NCI-H774 (cell line): ENCODE results near the gene FAM229A.
"Not testable (repeated sequence)": the region's sequence is repeated elsewhere in the genome, so short reads cannot be mapped to it uniquely, and the experiment has no call there.

Experiments used
- DNase-seq: peaks from one replicate; lab custom pipeline; 2025; lab: John Stamatoyannopoulos, UW

Gene FAM229A, protein sequence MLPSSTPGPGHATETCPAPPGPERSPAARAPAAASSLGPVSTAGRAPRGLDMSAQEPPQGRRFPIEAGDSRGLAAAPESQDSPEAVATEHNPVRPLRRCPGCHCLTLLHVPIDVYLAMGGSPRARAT

GRCh38 chr1:32362474-32363313, at the start of gene FAM229A, which contains the start of gene TSSK3:
FAM229A (minus strand) TSS chr1:32362485; CDS start chr1:32362091, 394 bp downstream.
TSSK3 (plus strand) TSS chr1:32362539; CDS start chr1:32362702, 163 bp downstream.
- DNase-seq = no peak

DNA sequence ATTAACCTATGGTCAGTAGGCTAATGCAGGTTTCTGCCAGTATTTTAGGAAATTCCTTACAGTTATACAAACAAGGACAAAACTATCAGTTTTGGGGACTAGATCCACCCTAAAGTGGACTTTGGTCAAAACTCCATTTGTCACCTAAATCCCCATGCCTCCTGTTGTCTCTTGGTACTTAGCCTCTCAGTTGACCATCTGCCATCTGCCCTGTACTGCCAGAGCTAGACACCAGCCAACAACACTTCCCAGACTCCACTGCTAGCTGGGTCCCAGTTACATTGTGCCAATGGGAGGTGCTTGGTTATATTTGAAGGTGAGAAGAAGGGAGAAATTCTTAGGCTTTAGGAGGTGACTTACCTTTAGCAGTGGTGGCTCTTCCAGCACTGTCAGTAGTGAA, 49.0 kb upstream of the FAM229A start:
- DNase-seq = no peak

DNA sequence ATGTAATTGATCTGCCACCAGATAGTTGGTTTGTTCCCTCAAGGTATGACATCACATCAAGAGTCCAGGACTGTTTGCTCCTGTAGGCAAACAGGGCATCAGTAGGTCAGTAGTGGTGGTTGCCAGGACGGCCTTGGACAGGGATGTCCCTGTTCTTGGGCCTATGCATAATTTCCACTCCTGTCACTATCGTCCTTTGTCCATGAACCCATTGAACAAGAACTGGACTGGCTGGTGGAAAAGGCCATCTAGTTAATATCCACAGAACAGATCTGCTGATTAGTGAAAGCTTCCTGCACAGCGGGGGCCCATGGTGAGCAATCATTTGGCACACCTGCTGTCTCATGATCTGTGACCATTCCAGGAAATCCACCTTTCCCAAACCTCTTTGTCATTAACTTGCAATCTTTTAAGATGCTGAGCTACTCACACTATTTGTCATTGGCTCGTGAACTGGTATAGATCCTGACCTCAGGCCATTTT, 44.4 kb upstream of the FAM229A start:
- DNase-seq = no peak

DNA sequence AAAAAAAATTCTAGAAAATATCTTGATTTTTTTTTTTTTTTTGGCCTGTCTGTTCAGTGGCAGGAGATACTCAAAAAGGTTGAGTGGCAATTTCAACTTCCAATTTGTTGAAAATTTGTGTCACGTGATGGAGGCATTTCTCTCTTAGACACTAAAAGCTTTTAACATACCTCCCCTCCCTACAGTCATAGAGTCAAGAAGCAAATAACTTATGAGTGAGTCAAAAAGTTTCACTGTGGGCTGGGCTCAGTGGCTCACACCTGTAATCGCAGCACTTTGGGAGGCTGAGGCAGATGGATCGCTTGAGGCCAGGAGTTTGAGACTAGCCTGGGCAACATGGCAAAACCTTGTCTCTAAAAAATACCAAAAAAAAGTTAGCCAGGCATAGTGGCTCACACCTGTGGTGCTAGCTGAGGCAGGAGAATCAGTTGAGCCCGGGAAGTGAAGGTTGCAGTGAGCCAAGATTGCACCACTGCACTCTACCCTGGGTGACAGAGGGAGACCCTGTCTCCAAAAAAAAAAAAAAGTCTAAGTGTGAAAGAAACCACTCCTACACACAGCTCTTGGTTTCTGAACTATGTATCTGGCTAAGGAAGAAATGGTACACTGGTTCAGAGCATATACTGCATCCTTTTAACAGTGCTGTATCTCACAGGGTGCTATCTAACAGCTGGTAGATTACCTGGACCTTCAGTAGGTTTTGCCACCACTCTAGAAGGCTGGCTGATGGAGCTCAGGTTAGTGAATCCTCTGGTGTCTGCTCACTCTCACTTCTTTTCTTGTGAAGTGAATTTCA, 43.6 kb upstream of the FAM229A start:
- no peak for DNase-seq

DNA sequence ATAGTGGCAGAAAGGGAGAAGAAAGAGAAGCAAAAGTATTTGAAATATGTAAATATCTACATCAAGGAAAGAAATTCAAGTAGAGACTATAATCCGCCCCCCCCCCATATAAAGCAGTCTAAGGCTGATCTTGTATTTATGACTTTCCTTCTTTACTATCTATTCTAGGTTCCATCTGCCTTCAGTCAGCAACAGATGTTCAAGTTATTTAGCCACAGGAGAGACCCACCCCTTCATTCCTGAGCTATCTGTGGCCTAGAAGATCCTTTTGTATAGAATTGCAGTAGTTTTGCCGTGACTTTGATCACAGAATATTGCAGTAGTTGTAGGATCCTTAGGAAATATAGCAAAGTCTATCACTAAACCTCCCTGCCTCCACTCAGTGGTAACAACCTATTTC, 42.7 kb upstream of the FAM229A start:
- DNase-seq = no peak

GRCh38 chr1:32400876-32401631, 38.8 kb upstream of the FAM229A start:
- peak; percentile 88 for DNase-seq

GRCh38 chr1:32399843-32400242, 37.6 kb upstream of the FAM229A start:
- DNase-seq = no peak

- no peak for DNase-seq
These were observed 36.1 kb upstream of the FAM229A start for GRCh38 chr1:32398401-32398800.

GRCh38 chr1:32396524-32396923, 34.2 kb upstream of the FAM229A start:
- not testable (repeated sequence) for DNase-seq

DNA sequence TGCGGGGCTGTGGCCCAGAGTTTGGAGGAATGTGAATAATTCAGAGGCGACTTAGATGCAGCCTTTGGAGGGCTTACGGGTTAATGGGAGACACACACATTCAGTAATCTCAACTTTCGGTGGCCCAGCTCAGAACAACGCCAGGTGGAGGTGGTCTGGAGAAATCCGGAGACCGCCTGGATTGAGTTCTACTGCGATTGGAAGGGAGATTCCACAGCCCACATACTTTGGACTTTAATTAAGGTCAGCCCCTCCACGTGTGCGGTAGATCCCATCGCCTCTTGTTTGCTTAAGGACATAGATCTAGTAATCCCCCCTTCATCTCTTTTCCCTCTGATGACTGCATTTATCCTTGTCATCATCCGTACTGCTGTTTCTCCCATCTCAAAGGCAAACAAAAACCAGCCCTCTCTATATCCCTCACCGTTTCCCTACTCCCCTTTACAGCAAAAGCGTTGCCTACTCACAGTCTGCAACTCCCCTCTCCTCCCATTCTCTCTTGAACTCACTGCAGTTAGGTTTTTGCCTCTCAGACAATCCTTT, 32.7 kb upstream of the FAM229A start:
- no peak for DNase-seq

GRCh38 chr1:32394141-32394889, 32.0 kb upstream of the FAM229A start, which contains the start of gene BSDC1:
BSDC1 (minus strand) TSS chr1:32394441; CDS start chr1:32394414, 27 bp downstream.
- DNase-seq = peak; percentile 100

DNA sequence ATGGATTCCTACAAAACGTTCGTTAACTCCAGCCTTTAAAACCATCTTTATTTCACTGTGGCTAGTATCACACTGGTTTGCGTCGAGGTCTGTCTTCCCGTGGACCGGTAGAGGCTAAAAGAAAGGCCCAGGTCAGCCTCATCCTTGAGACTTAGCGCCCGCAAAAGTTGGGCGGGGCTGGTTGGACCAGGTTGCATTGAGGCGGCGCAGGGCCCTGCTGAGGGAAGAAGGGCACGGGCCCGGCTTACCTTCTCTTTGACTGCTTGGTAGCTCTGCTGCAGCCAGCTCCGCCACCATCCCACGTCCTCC, 31.5 kb upstream of the FAM229A start:
- peak; percentile 45 for DNase-seq

GRCh38 chr1:32393136-32393535, 30.9 kb upstream of the FAM229A start:
- DNase-seq = no peak

- no peak for DNase-seq
These were observed 30.0 kb upstream of the FAM229A start for GRCh38 chr1:32392325-32392724.

DNA sequence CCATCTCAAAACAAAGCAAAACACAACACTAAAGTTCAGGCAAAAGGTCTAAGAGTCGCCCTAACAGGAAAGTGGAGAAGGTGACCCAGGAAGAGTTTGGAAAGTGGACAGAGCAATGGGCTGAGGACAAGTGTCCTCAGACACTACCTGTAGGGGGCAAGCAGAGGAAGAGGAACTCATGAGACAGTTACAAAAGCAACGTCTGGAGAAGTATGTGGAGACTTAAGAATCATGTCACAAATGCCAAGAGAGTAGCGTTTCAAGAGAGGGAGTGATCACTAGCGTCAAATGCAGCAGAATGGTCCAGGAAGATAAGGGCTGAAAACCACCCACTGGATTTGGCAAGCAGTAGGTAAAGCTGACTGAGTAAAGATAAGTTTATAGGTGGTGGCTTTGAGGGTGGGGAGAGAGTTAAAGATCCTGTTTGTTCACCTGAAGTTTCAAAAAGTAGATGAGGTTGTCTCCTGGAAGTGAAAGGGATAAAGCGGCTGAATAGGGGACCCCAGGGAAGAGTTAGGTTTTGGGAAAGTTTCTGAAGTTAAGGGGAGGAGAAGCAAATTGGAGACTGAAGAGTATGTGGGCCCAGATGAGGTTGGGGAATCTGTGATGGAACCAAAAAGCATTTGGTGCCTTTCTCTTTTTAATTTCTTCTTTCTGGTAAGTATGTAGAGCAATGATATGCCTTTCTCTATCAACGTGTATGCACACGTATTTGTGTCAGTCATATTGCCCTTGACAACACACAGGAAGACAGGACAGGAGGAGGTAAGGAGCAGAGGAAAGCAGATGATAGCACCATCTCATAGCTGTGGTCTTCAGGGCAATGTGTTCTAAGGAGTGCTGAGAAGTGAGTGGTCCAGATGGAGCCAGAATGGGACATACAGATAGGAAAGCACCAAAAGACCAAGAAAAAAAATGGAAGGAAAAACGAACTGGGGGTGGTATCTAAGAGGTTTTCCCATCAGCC, 28.9 kb upstream of the FAM229A start:
- no peak for DNase-seq

- DNase-seq = no peak
These were observed 26.4 kb upstream of the FAM229A start for GRCh38 chr1:32388641-32389040.

DNA sequence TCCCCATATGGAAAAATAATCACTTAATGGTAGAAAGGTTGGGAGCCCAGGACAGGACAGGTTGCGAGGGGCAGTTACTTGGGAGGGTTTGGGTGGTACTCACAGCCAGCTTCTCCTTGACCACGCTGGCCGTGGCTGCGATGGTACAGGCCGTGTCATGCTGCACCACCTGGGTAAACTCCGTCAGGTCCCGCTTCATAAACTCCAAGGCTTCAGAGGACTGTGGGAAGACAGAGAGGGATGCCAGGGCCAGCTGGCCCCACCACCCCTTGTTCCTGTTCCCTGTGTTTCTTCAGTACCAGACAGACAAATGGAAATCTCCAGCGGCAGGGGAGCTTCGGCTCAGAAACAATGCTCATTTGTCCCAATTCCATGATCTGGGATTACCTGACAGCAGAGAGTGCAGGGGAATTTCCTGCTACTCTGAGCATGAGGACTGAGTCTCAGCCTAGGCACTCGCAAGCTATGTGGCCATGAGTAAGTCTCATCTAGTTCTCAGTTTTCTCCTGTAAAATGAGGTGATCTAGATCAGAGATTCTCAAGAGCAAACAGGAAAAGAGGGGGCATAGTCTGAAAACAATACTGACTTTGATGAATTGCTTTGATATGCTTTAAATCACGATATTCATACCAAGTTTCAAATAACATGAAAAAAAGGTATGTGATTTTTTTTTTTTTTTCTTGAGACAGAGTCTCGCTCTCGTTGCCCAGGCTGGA, 24.5 kb upstream of the FAM229A start:
- no peak for DNase-seq

GRCh38 chr1:32380057-32380456, 17.8 kb upstream of the FAM229A start:
- DNase-seq = no peak
